ENCODE data around the gene STARD5.

The STARD5 gene

GRCh38 chr15:81274931-81275707 is 48.8 kb downstream of the STARD5 start:
- TF ChIP-seq CTCF (IDR thresholded peaks at IDR 0.05; ENCODE audit: low read depth, low read length), result peak; percentile 89
- peak; percentile 63 for DNase-seq (ENCODE audit: extremely low read depth, low read depth)

- DNase-seq (ENCODE audit: extremely low read depth, low read depth), result no peak
- no peak for TF ChIP-seq CTCF (IDR thresholded peaks at IDR 0.05; ENCODE audit: low read depth, low read length)
Observed at GRCh38 chr15:81274255-81274654, 49.7 kb downstream of the STARD5 start.

- no peak for DNase-seq (ENCODE audit: extremely low read depth, low read depth)
- no peak for TF ChIP-seq CTCF (IDR thresholded peaks at IDR 0.05; ENCODE audit: low read depth, low read length)
Observed at GRCh38 chr15:81273855-81274254, 50.1 kb downstream of the STARD5 start.

- no peak for TF ChIP-seq CTCF (IDR thresholded peaks at IDR 0.05; ENCODE audit: low read depth, low read length)
- no peak for DNase-seq (ENCODE audit: extremely low read depth, low read depth)
Observed at GRCh38 chr15:81273200-81273599, 50.7 kb downstream of the STARD5 start.

GRCh38 chr15:81271761-81272644 is 51.9 kb downstream of the STARD5 start:
- no peak for TF ChIP-seq CTCF (IDR thresholded peaks at IDR 0.05; ENCODE audit: low read depth, low read length)
- no peak for DNase-seq (ENCODE audit: extremely low read depth, low read depth)

- no peak for TF ChIP-seq CTCF (IDR thresholded peaks at IDR 0.05; ENCODE audit: low read depth, low read length)
- no peak for DNase-seq (ENCODE audit: extremely low read depth, low read depth)
Observed at GRCh38 chr15:81270781-81271491, 53.0 kb downstream of the STARD5 start.
